ENCODE results near the gene APBB2.

DNA sequence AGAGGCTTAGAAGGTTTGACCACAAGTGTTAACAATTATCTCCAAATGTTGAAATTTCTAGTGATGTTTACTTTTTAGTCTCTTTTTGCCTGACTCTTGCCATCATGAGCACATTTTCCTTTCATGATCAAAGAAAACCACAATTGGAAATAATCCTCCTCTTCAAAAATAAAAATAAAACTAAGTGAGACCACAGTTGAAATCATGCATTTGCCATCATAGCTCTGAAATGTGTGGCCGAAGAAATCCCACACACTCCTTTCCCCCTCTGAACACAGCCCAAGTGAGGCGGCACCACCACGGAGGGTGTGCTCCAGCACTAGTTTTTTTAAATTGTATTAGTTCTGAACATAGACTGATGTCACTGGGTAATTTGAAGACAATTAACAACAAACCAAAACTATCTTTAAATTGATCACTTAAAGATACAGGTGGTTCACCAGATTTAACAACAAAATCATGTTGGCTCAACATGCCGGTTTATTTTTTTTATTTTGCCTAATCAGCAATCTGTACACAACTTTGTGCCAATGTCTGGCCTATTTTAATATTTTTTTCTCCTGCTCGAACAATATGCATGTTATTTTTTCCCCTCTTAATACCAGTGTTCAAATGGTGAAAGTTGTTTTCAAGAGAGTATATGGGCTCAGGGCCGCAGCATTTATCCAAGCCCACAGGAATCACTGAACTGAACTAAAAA is 17.6 kb downstream of the APBB2 start:
- TF ChIP-seq CTCF (IDR thresholded peaks at IDR 0.05): no peak
- no peak for TF ChIP-seq POLR2A (IDR thresholded peaks at IDR 0.05)
